HEK293 (cell line): ENCODE measurements around the gene TRAPPC12.

ENCODE experiments used
- CTCF ChIA-PET: fragments of 350-600 bp; formaldehyde crosslinking; extraction: SDS; loops from one replicate; lab custom pipeline; 2021; ENCODE audit warnings: antibody characterized with exemption; lab: Yijun Ruan, JAX
- POLR2A ChIA-PET: fragments of 300-600 bp; formaldehyde crosslinking; extraction: SDS; loops from one replicate; lab custom pipeline; 2020; ENCODE audit warnings: antibody characterized with exemption, inconsistent platforms; lab: Yijun Ruan, JAX
- H3K27ac ChIP-seq: fragments of 200-500 bp; sonication (Bioruptor generic); 2 replicates; pipeline ENCODE4 v1.5.1; 2014; ENCODE audit warnings: low read depth, low read length, control low read depth, inconsistent platforms; ENCODE audit errors: extremely low read depth
- H3K36me3 ChIP-seq, 2 experiments: fragments of 200-500 bp in 1 of 2; sonication (Bioruptor generic) in 1 of 2; 1 replicate in 1 of 2; 2 replicates in 1 of 2; pipeline ENCODE4 v1.5.1; 2014 to 2017; ENCODE audit warnings: inconsistent platforms in 2 of 2, low read length in 2 of 2; ENCODE audit not compliant: control insufficient read depth in 2 of 2, insufficient read depth in 1 of 2
- H3K4me1 ChIP-seq: fragments of 200-500 bp; sonication (Bioruptor generic); 2 replicates; pipeline ENCODE4 v1.5.1; 2014; ENCODE audit warnings: mild to moderate bottlenecking, low read length, inconsistent platforms; ENCODE audit not compliant: control insufficient read depth, insufficient read depth
- H3K4me3 ChIP-seq: 2 replicates; pipeline ENCODE4 v1.5.1; 2011; ENCODE audit warnings: low read depth, mild to moderate bottlenecking, control low read depth, low read length, moderate library complexity
- H3K9me3 ChIP-seq: fragments of 200-500 bp; sonication (Bioruptor generic); 2 replicates; pipeline ENCODE4 v1.5.1; 2014; ENCODE audit warnings: low read depth, low read length, inconsistent platforms; ENCODE audit not compliant: control insufficient read depth, insufficient read depth
- BCL11B ChIP-seq: fragments of 450-650 bp; formaldehyde crosslinking; IDR thresholded peaks from 2 replicates; pipeline ENCODE4 v1.5.1; 2016; ENCODE audit warnings: low read depth, missing biosample characterization, missing genetic modification characterization
- GLIS1 ChIP-seq: fragments of 450-650 bp; formaldehyde crosslinking; IDR thresholded peaks from 2 replicates; pipeline ENCODE4 v1.5.1; 2016; ENCODE audit warnings: missing biosample characterization, missing genetic modification characterization
- OVOL3 ChIP-seq: fragments of 450-650 bp; formaldehyde crosslinking; IDR thresholded peaks from 2 replicates; pipeline ENCODE4 v1.5.1; 2016; ENCODE audit warnings: missing biosample characterization, missing genetic modification characterization
- PRDM1 ChIP-seq: fragments of 450-650 bp; formaldehyde crosslinking; IDR thresholded peaks from 2 replicates; pipeline ENCODE4; 2016; ENCODE audit warnings: missing biosample characterization, missing genetic modification characterization
- TCF7L2 ChIP-seq: IDR thresholded peaks from 2 replicates; pipeline ENCODE4 v1.6.1; 2011; ENCODE audit warnings: low read depth, mild to moderate bottlenecking, inconsistent platforms, low read length, moderate library complexity, borderline replicate concordance
- ZFP37 ChIP-seq: fragments of 450-650 bp; formaldehyde crosslinking; IDR thresholded peaks from 2 replicates; pipeline ENCODE4 v1.5.1; 2016; ENCODE audit warnings: missing biosample characterization, missing genetic modification characterization
- ZNF112 ChIP-seq: fragments of 450-650 bp; formaldehyde crosslinking; IDR thresholded peaks from 2 replicates; pipeline ENCODE4 v1.5.0; 2017; ENCODE audit warnings: missing biosample characterization, missing genetic modification characterization
- ZNF416 ChIP-seq: fragments of 450-650 bp; formaldehyde crosslinking; IDR thresholded peaks from 2 replicates; pipeline ENCODE4 v1.5.1; 2016; ENCODE audit warnings: missing biosample characterization, missing genetic modification characterization
- ZNF596 ChIP-seq: fragments of 450-650 bp; IDR thresholded peaks from 2 replicates; pipeline ENCODE4 v1.5.0; 2018; ENCODE audit warnings: missing biosample characterization, mild to moderate bottlenecking, missing genetic modification characterization, moderate library complexity
- ZNF747 ChIP-seq: fragments of 450-650 bp; formaldehyde crosslinking; IDR thresholded peaks from 2 replicates; pipeline ENCODE4 v1.5.1; 2016; ENCODE audit warnings: missing biosample characterization, missing genetic modification characterization
- ZNF843 ChIP-seq: fragments of 450-650 bp; formaldehyde crosslinking; IDR thresholded peaks from 2 replicates; pipeline ENCODE4 v1.5.1; 2016; ENCODE audit warnings: missing biosample characterization, missing genetic modification characterization
- TF ChIP-seq, protein P1 (sequence below): fragments of 450-650 bp; formaldehyde crosslinking; IDR thresholded peaks from 2 replicates; pipeline ENCODE4 v1.5.1; 2017; ENCODE audit warnings: missing biosample characterization, missing genetic modification characterization
- TF ChIP-seq, protein P2 (sequence below): fragments of 450-650 bp; formaldehyde crosslinking; IDR thresholded peaks from 2 replicates; pipeline ENCODE4 v1.5.1; 2016; ENCODE audit warnings: missing biosample characterization, missing genetic modification characterization
- TF ChIP-seq, protein P3 (sequence below): fragments of 450-650 bp; formaldehyde crosslinking; IDR thresholded peaks from 2 replicates; pipeline ENCODE4 v1.5.1; 2016; ENCODE audit warnings: missing biosample characterization, missing genetic modification characterization
- TF ChIP-seq, protein P4 (sequence below): fragments of 450-650 bp; formaldehyde crosslinking; IDR thresholded peaks from 2 replicates; pipeline ENCODE4 v1.5.1; 2017; ENCODE audit warnings: missing biosample characterization, missing genetic modification characterization
- TF ChIP-seq, protein P5 (sequence below): fragments of 450-650 bp; formaldehyde crosslinking; IDR thresholded peaks from 2 replicates; pipeline ENCODE4 v1.5.0; 2017; ENCODE audit warnings: missing biosample characterization, missing genetic modification characterization, borderline replicate concordance

TRAPPC12 gene

DNA sequence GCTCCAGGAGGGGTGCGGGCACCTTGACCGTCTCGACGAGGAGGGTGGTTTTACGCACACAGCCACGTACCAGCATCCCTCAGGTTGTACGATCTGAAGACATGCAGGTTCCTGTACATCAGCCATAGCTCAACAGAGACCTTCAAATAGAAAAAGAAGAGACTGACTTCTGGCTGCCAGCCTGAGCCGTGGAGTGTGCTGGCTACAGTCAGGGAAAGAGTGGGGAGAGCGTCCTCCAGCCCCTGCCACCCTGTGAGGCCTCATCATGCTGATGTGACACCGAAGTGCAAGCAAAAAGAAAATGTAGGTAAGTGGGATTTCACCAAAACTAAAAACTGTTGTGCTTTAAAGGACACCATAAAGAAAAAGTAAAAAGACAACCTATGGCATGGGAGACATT, 92.8 kb downstream of the TRAPPC12 start:
- TF ChIP-seq ZNF416 (tag by site-specific recombination) (no peak), ZNF843 (tag by site-specific recombination) (no peak), ZNF112 (tag by site-specific recombination) (no peak), ZFP37 (tag by site-specific recombination) (no peak), BCL11B (no peak), OVOL3 (tag by site-specific recombination) (no peak), GLIS1 (tag by site-specific recombination) (no peak), ZNF747 (tag by site-specific recombination) (no peak), TCF7L2 (no peak), PRDM1 (no peak), ZNF596 (tag by site-specific recombination) (no peak)
- TF ChIP-seq, protein P1, sequence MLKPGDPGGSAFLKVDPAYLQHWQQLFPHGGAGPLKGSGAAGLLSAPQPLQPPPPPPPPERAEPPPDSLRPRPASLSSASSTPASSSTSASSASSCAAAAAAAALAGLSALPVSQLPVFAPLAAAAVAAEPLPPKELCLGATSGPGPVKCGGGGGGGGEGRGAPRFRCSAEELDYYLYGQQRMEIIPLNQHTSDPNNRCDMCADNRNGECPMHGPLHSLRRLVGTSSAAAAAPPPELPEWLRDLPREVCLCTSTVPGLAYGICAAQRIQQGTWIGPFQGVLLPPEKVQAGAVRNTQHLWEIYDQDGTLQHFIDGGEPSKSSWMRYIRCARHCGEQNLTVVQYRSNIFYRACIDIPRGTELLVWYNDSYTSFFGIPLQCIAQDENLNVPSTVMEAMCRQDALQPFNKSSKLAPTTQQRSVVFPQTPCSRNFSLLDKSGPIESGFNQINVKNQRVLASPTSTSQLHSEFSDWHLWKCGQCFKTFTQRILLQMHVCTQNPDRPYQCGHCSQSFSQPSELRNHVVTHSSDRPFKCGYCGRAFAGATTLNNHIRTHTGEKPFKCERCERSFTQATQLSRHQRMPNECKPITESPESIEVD (tag by site-specific recombination) = no peak
- TF ChIP-seq, protein P2, sequence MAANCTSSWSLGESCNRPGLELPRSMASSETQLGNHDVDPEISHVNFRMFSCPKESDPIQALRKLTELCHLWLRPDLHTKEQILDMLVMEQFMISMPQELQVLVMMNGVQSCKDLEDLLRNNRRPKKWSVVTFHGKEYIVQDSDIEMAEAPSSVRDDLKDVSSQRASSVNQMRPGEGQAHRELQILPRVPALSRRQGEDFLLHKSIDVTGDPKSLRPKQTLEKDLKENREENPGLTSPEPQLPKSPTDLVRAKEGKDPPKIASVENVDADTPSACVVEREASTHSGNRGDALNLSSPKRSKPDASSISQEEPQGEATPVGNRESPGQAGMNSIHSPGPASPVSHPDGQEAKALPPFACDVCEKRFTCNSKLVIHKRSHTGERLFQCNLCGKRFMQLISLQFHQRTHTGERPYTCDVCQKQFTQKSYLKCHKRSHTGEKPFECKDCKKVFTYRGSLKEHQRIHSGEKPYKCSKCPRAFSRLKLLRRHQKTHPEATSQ (tag by site-specific recombination) = no peak
- TF ChIP-seq, protein P3, sequence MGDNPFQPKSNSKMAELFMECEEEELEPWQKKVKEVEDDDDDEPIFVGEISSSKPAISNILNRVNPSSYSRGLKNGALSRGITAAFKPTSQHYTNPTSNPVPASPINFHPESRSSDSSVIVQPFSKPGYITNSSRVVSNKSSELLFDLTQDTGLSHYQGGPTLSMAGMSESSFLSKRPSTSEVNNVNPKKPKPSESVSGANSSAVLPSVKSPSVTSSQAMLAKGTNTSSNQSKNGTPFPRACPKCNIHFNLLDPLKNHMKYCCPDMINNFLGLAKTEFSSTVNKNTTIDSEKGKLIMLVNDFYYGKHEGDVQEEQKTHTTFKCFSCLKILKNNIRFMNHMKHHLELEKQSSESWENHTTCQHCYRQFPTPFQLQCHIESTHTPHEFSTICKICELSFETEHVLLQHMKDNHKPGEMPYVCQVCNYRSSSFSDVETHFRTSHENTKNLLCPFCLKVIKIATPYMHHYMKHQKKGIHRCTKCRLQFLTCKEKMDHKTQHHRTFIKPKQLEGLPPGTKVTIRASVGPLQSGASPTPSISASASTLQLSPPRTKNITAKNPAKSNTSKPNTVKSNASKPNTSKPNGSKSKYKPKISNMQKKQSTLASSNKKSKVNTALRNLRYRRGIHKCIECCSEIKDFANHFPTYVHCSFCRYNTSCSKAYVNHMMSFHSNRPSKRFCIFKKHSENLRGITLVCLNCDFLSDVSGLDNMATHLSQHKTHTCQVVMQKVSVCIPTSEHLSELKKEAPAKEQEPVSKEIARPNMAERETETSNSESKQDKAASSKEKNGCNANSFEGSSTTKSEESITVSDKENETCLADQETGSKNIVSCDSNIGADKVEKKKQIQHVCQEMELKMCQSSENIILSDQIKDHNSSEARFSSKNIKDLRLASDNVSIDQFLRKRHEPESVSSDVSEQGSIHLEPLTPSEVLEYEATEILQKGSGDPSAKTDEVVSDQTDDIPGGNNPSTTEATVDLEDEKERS = no peak
- TF ChIP-seq, protein P4, sequence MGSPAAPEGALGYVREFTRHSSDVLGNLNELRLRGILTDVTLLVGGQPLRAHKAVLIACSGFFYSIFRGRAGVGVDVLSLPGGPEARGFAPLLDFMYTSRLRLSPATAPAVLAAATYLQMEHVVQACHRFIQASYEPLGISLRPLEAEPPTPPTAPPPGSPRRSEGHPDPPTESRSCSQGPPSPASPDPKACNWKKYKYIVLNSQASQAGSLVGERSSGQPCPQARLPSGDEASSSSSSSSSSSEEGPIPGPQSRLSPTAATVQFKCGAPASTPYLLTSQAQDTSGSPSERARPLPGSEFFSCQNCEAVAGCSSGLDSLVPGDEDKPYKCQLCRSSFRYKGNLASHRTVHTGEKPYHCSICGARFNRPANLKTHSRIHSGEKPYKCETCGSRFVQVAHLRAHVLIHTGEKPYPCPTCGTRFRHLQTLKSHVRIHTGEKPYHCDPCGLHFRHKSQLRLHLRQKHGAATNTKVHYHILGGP (tag by site-specific recombination) = no peak
- TF ChIP-seq, protein P5, sequence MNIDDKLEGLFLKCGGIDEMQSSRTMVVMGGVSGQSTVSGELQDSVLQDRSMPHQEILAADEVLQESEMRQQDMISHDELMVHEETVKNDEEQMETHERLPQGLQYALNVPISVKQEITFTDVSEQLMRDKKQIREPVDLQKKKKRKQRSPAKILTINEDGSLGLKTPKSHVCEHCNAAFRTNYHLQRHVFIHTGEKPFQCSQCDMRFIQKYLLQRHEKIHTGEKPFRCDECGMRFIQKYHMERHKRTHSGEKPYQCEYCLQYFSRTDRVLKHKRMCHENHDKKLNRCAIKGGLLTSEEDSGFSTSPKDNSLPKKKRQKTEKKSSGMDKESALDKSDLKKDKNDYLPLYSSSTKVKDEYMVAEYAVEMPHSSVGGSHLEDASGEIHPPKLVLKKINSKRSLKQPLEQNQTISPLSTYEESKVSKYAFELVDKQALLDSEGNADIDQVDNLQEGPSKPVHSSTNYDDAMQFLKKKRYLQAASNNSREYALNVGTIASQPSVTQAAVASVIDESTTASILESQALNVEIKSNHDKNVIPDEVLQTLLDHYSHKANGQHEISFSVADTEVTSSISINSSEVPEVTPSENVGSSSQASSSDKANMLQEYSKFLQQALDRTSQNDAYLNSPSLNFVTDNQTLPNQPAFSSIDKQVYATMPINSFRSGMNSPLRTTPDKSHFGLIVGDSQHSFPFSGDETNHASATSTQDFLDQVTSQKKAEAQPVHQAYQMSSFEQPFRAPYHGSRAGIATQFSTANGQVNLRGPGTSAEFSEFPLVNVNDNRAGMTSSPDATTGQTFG (tag by site-specific recombination) = no peak
- Histone ChIP-seq H3K4me1 (no peaks in the 10 kb centered on the region), H3K36me3 (peaks cover 0 to 61% of the 10 kb centered on the region in 2 experiments), H3K4me3 (no peak overlapping the region), H3K27ac (no peak overlapping the region), H3K9me3 (no peaks in the 10 kb centered on the region)
- ChIA-PET CTCF (interaction anchor here (0.6 to 0.7 kb wide), 2 partner anchors 245 to 1583 kb away, joined by 3 read pairs; no protein-coding TSS in a partner anchor), POLR2A (no interaction called here)
